ENCODE measurements around the gene LMTK2. TPM values are rescaled to one million over a fixed set of nuclear protein-coding genes. Genes with fewer than 3 reads are reported as not detected.
A peak's percentile ranks its signal among the peaks of the same experiment; 100 is the strongest.

LMTK2 gene
- total RNA-seq, 2 experiments from 2014 or later, result 10.2 TPM

- no peak for ATAC-seq
- POLR2A ChIA-PET, result no interaction called here
- Mint-ChIP-seq H3K9me3 (ENCODE audit: insufficient read depth) (no peaks in the 10 kb centered on the region), H3K36me3 (ENCODE audit: low read depth) (peaks cover 34% of the 10 kb centered on the region), H3K4me3 (peak overlapping the region; percentile 42), H3K27ac (peak overlapping the region; percentile 77), H3K4me1 (ENCODE audit: low read depth) (peaks cover 46% of the 10 kb centered on the region), H3K27me3 (ENCODE audit: low read depth) (no peaks in the 10 kb centered on the region)
- DNase-seq, result peak; percentile 61
- CTCF ChIA-PET, result interaction anchor here (0.8 kb wide), 1 partner anchor 284 kb away, joined by 3 read pairs; no protein-coding TSS in a partner anchor
These were observed 148.4 kb downstream of the LMTK2 start for GRCh38 chr7:98254951-98255610.

DNA sequence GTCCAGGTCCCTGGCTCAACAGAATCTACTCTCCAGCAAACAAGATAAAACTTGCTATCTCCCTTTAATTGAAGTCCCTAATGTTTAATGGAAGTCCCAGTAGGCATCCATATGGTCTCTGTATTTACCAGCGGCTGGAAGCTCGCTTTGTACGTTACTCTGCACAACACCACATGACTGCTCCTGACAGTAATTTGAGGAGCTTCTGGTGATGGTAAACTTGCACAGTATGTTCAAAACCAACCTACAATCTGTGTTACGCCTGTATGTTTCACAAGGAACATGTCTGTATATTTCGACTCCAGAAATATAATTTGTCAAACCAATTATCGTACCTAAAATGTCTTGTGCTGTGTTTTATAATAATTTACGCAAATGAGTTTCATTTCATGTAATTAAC lies 149.8 kb downstream of the LMTK2 start:
- POLR2A ChIA-PET, result no interaction called here
- DNase-seq (no peak), ATAC-seq (no peak)
- peaks cover 39% of the 10 kb centered on the region for H3K36me3 Mint-ChIP-seq (ENCODE audit: low read depth)
- no peak overlapping the region for H3K4me3 Mint-ChIP-seq
- no peak overlapping the region for H3K27ac Mint-ChIP-seq
- no peaks in the 10 kb centered on the region for H3K9me3 Mint-ChIP-seq (ENCODE audit: insufficient read depth)
- CTCF ChIA-PET, result interaction anchor here (1.0 kb wide), 1 partner anchor 11 kb away, joined by 3 read pairs; no protein-coding TSS in a partner anchor
- no peaks in the 10 kb centered on the region for H3K27me3 Mint-ChIP-seq (ENCODE audit: low read depth)
- peaks cover 36% of the 10 kb centered on the region for H3K4me1 Mint-ChIP-seq (ENCODE audit: low read depth)

DNA sequence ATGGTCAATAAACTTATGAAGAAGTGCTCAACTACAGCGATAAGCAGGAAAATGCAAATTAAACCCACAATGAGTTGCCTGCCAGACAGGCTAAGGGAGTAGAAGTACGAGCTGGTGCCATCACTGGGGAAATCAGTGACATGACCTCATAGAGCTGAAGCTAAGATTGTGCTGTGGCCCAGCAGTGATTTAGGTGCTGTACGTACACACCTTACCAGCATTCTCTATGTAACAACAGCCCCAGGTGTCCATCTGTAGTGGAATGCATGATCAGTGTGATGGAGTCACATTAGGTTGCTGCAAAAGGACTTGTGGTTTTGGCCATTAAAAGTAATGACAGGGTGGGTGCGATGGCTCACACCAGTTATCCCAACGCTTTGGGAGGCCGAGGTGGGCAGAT lies 151.0 kb downstream of the LMTK2 start:
- ChIA-PET POLR2A (no interaction called here), CTCF (no interaction called here)
- peaks cover 30% of the 10 kb centered on the region for H3K4me1 Mint-ChIP-seq (ENCODE audit: low read depth)
- peaks cover 49% of the 10 kb centered on the region for H3K36me3 Mint-ChIP-seq (ENCODE audit: low read depth)
- DNase-seq (no peak), ATAC-seq (no peak)
- H3K27ac Mint-ChIP-seq, result no peak overlapping the region
- H3K9me3 Mint-ChIP-seq (ENCODE audit: insufficient read depth), result no peaks in the 10 kb centered on the region
- no peaks in the 10 kb centered on the region for H3K27me3 Mint-ChIP-seq (ENCODE audit: low read depth)
- H3K4me3 Mint-ChIP-seq, result no peak overlapping the region

Other genes with a start within 250 kb of the LMTK2 start
- 10 to 100 TPM; 32.8 to 37.5 TPM for gene ASNS, start 234.5 kb upstream of the LMTK2 start, total RNA-seq
- gene OCM2, start 116.7 kb upstream of the LMTK2 start, total RNA-seq, result not detected
- gene BHLHA15, start 104.6 kb downstream of the LMTK2 start, total RNA-seq, result not detected
- gene TECPR1, start 145.4 kb downstream of the LMTK2 start, total RNA-seq, result 10 to 100 TPM; 49.3 to 55.9 TPM
- gene BRI3, start 174.8 kb downstream of the LMTK2 start, total RNA-seq, result 10 to 100 TPM; 35.0 to 35.5 TPM